DMS114 treated with DMSO at 0.1 percent for 48 hours (cell line): Measurements from ENCODE around the gene RAB7B.

Experiments
- DNase-seq: peaks from one replicate; lab custom pipeline; 2025; ENCODE audit not compliant: unreplicated experiment; lab: John Stamatoyannopoulos, UW

RAB7B gene

DNA sequence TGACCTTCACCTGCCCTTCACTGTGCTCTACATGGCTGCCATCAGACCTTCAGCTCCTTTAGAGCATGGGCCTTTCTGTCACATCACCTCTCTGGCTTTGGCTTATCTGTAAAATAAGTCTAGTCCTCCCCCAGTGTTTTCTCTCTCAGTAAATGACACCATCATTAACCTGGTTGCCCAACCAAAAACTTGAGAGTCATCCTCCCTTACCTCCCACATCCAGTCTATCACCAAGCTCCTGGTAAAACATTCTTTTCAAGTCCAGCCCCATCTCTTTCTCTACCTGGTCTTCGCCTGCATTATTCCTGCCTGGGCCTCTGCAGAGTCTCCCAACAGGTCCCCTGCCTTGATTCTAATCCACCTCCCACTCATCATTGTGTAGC lies 73.0 kb downstream of the RAB7B start:
- no peak for DNase-seq

DNA sequence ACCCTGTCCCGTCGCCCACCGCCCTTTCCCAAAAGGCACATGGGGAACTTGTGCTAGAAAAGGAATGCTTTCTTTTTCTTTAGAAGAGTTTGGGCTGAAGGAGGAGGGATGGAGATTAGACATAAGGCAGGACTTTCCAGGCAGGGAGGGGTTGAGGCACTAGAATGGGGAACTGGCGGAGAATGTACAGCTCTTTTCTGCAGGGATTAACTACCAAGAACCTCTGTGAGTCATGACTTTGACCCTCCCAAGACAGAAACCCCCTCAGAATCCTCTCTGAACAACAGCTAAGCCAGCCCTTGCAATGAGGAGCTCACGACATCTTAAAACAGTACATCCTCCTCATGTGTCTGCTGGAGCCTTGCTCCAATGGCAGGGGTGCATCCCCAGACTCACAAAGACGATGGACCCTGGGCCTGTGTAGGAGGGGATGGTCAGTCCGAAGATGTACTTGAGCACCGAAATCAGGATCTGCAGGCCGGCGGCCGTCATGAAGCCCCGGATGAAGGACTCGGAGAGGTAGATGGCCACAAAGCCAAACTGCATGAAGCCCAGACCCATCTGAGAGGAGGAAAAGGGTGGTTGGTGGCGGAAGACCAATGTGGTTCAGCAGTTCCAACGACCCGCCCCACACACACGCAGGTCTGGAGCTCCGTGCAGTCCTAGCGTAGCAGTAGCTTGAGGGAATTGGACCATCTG lies 73.5 kb downstream of the RAB7B start:
- no peak for DNase-seq

DNA sequence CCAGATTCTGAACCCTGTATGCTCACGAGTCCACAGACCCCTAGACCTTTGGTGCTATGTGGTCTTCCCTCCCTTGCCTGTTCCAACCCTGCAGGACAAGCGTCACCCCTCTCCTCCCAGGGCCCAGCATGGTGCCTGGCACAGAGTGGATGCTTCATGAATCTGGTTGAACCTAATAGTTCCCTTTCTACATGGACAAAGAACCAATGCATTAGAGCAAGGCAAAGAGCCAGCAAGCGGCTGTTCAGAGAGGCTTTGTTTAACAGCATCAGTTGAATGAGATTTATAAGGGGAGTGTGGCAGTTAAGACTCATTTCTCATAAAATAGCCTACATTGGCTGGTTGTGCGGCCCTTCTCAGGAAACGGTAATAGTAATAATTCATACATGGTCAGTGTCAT lies 74.9 kb downstream of the RAB7B start:
- no peak for DNase-seq

DNA sequence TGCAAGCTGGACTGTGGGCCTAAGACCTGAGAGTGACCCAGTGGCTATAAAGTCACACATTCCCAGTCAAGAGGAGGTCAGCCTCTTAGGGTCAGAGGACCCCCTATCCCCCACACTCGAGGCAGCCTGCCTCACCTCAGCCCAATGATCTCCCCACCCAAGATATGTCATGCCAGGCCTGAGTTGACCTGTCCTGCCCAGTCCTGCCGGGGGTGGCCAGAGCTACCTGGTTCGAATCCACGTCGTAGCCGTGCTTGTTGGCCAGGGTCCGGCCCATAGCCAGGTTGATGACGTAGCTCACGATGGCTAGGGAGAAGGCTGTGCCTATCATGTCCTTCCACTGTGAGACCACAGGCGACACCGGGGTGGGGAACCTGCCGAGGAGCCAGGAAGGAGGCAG lies 75.5 kb downstream of the RAB7B start:
- DNase-seq: no peak

DNA sequence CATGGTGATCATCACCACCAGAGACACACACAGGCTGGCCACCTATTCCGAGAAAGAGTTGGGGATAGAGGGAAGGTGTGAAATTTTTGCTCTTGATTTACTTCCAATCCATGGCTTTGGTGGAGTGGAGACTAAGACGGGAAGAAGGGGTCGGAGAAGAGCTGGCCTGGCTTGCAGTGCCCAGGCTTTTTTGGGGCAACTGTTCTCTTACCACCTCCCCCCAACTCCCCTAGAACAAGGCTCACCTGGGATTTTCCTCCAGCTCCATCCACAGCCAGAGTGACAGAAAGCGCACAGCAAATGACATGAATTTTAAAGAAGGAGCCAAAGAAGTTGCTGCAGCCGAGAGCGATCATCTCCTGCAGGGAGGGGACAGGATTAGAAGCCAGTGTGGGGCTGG lies 75.9 kb downstream of the RAB7B start:
- DNase-seq: no peak
